ENCODE data around the gene GALC.

GALC gene

DNA sequence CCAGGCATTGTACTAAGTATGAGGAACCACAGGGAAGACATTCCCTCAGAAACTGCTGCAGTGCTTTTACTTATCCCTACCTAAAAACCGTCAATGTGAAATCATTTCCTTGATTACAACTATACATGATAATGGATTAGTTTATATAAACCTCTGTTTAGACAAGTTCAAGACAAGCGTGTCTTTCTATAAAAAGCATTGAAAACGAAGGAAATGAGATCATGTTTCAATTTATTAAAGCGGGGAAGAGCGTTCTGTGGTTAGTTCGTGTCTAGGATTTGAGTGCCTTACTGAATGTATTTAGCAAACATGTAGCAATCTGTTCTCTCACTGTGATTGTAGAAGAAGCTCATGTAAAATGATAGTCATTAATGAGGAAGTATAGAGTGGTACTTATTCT lies 37.5 kb downstream of the GALC start:
- no peak for DNase-seq (ENCODE audit: low read depth)

GRCh38 chr14:87952307-87953094 lies 40.5 kb downstream of the GALC start:
- DNase-seq (ENCODE audit: low read depth) = no peak

DNA sequence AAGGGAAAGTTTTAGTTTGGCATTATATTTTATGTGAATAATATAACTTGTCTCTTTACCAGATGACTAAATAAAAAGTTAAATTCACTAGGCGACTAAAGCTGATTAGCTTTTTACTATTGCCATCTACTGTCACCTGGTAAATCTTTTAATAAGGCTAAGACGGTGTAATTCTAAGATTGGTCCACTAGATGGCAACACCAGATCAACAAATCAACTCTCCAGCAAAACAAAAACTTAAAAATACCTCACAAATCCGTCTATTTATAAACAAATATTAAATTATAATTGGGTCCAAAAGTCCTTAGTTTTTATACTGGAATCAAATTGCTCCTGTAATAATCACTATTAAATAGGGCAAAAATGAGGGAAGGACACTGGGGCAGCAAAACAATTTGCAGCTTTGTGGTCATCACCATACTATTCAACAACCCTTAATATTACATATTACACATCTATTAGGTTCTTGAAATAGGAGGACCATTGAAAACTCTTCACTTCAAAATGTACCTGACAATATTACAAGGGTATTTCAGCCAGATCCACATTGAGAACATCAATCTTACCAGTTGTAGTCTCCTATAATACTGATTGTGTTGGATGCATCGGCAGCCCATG lies 47.9 kb downstream of the GALC start:
- no peak for DNase-seq (ENCODE audit: low read depth)

DNA sequence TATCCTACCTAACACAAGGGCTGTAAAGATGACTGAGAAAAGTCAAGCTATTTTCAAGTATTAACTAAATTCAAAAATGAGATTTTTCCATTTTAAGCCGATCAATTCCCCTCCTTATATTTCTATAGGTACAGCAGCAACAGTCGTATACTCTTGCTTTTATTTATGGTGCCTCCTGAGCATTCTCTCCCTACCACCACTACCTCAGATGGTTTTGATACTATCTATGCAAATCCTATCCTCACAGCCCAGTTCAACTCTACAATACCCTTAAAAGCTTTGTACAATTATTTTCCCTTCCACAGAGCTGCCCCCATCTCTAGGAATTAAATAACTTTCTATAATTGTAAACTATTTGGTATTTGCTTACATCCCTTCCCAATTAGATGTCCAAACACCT lies 52.1 kb downstream of the GALC start:
- no peak for DNase-seq (ENCODE audit: low read depth)

DNA sequence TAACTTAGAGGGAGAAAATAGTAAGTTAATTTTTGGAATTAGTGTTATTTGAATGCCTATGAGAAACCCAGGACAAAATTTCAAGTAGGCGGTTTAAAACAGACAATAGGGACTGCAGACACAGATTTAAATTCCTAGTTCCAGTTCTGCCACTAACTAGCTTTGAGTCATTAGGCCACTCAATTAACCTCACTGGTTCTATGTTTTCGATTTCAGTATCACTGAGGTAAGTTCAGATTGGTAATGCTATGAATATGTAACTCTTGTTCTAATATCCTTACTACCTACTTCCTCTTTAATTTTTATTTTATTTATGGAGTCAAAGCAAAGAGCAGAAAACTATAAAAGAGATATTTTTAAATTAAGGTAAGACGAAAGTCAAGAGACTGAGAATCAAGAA lies 52.6 kb downstream of the GALC start:
- DNase-seq (ENCODE audit: low read depth) = no peak

DNA sequence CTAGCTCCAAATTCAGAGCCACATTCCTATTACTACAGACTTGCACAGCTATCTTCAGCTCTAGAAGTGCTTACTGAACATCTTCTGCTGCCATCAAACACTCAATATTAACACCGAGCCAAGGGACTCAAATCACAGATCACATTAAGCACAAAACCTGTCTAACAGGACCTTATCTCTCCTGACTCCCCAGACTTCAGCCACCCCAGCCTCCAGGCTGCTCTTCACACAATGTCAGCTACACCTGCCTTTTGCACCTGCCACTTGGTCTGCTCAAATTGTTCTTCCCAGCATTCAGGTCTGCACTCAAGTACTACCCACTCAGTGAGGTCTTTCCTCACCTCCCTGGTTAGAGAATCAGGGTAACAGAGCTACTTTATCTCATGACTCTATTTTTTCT lies 57.1 kb downstream of the GALC start:
- DNase-seq (ENCODE audit: low read depth) = no peak

DNA sequence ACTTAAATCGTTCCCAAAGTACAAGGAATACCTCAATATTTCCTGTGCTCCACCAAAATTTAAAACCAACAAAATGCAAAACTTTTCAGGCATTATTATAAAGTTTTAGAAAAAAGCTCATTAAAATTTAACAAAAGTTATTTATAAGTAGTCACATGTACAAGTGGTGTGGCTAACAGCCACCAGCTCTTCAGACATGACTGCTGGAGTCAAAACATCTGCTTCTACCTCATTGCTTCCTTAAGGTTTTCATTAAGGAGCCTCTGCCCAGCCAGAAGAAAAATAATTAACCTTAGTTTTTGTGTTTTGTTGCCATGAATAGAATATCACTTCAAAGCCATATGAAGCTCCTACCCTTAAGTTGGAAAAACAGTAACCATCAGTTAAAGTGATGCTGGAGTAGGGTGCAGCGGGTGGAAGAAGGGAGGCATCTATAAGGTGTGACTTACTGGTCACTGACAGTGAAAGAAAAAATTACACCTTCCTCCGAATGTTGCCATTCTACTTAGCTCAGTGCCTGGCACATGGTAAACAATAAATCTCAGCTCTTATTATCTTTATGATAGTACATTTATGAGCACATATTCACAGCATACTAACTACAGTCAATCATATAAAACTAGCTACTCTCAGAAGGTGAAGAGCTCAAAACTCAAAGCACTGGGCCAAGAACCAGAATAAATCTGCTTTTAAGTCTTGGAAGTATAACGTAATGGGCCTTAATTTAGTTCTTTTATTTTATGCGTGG lies 57.7 kb downstream of the GALC start:
- DNase-seq (ENCODE audit: low read depth) = no peak

DNA sequence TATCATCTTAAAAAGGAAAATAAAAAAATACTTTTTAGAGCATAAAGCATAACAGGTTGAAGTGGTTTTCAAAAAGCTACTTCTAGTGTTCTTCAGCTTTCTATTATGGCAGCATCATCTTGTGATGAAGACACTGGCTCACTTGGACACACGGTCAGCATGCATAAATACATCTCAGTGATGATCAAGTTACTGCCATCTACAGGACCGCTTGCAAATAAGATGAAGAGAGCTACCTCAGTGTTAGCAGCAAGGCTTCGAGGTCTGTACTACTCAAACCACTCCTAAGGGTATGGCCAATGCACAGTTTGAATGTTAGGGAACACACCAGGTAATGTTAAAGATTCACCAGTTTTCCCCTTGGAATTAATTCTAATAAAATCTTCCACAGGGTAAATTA lies 58.8 kb downstream of the GALC start:
- no peak for DNase-seq (ENCODE audit: low read depth)

- no peak for DNase-seq (ENCODE audit: low read depth)
These were observed 76.1 kb downstream of the GALC start for GRCh38 chr14:87916886-87917275.

DNA sequence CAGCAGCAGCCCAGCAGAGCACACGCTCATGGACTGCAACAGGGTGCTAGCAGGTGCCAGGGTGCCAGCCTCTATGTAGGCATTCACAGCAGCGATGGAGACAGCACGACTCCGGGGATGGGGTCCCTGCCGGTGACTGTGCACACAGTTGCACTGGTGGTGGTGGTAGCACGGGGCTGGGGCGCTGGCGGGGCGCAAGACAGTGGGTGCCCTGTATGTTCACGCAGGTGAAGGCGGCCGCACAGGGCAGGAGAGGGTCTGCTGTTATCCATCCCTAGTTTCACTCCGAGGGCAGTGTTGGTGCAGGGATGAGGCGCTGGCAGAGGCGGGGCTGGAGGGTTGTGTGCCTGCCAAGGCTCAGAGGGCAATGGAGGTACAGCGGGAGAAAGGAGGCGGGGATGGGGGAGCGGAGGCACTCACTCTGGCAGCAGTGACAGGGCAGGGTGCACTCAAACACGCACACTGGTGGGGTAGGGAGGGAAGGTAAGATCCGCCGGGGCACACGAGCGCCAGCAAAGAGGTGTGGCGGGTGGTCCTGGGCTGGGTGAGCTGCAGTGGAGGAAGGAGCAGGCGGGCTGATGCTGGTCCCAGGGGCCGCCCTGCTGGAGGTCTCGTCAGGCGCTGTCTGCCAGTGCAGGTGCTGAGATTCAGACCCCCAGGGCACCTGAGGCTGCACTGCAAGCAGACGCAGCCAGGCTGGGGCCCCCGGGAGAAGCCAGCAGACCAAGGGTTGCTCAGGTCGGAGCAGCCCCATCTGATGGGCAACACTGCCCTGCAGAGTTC lies 76.7 kb downstream of the GALC start:
- no peak for DNase-seq (ENCODE audit: low read depth)

DNA sequence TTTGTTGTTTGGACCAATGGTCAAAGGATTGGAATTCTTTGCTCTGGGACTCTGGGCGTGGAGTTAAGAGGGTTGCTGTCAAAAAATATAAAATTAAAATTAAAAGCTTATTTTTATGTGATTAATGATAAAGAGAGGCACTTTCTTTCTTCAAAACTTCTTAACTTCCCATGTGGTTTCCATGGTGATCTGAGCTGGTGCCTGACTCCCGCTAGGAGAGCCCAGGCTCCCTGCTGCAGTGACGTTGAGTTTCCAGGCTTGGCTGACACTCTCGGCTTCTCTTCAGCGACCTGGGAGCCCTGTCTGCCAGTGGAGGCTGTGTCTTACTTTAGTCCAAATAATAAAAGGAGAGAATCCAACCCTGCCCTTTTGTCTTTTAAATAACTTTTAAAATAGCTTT lies 84.4 kb downstream of the GALC start:
- DNase-seq (ENCODE audit: low read depth) = no peak

- DNase-seq (ENCODE audit: low read depth) = no peak
These were observed 91.3 kb downstream of the GALC start for GRCh38 chr14:87901652-87902051.

- no peak for DNase-seq (ENCODE audit: low read depth)
These were observed 91.7 kb downstream of the GALC start for GRCh38 chr14:87901236-87901635.

DNA sequence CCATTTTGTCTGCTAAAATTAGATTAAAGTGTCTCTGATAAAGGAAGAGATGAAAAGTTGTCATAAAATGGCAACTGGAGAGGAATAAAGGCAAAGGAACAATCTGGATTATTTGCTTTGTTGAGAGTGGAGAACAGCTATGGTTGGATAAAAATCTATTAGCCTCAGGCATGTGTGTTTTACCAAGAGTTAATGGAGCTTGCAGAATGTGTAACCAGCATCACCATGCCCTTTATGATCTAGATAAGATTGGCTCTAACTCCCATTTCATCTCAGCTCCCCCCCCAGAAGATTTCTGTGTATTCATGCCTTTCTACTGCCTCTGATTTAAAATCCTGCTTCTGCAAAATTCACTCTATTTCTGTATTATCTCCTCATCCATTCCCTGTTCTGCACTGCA lies 93.8 kb downstream of the GALC start:
- DNase-seq (ENCODE audit: low read depth) = no peak

GRCh38 chr14:87898301-87898700 lies 94.7 kb downstream of the GALC start:
- no peak for DNase-seq (ENCODE audit: low read depth)

DNA sequence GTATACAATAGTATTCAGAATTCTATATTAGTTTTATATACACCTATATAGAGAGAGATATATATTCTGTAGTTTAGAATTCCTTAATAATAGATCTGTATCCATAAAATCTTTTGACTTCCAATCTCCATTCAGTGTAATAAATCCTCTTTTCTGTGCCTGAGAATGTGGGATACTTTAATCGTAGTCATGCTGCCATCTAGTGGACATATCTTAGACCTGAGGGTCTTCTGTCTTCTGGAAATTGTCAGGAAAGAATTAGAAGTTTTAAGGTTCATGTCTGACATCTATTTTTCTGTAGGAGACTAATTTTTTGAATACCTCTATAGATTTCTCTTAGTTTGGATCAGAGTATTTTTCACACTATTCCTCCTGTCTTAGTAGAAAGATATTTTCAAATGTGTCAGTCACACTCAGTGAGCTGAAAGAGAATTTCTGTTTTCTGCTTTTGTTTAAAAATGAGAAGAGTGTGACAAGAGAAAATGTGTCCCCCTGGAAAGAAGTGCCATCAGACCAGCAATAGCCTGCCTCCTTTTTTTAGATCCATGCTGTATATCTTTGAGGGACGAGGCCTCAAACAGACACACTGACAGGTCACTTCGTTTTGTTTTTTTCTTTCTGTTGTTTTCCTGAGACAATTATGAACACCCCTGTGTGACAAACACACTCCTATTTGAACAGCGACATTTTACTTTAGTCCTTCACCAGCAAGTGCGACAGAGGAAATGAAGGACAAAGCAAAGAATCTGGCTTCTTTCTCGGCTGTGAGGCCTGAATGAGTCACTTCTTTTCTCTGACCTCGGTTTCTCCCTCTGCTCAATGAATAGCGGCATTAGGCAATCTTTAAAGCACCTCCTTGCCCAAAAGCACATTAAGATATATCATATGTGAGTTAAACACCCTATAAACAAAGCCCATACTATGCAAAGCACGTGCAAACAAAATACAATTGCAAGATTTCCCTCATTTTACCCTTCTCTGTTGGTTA lies 96.3 kb downstream of the GALC start:
- no peak for DNase-seq (ENCODE audit: low read depth)

DNA sequence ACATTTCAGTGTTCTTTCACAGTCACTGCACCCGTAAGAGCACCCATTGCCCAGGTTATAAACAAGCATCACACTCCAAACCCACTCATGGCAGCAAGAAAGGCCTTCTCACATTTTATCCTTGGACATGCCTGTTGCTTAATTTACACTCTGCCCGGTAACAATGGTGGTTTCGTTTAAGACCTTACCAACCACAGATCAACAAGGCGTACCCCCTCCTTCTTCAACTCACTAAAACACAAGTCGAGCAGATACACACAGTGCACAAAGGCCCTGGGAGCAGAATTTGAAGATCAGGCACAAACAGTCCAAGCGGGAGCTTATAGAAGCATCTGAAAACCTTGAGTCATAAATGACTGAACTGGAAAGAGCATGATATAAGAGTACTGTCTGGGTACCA lies 98.1 kb downstream of the GALC start:
- DNase-seq (ENCODE audit: low read depth) = no peak

DNA sequence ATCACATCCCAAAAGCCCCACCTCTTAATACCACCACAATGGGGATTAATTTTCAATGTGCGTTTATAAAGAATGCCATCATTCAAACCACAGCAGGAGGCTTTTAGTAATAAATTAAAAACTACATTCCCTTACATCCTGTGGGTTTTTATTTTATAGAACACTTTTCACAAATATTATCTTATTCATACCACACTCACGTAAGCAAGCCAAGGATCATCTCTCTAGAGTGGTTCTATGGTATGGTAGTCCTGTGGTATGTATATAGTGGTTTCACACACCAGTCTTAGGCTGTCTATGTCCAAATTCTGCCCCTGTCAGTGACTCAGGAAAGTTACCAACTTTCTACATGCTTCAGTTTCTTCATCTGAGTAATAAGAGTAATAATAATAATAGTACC lies 100.2 kb downstream of the GALC start:
- no peak for DNase-seq (ENCODE audit: low read depth)

GRCh38 chr14:87888136-87888999 lies 104.6 kb downstream of the GALC start:
- DNase-seq (ENCODE audit: low read depth) = no peak

GRCh38 chr14:87883750-87884149 lies 109.2 kb downstream of the GALC start:
- DNase-seq (ENCODE audit: low read depth) = no peak

All from activated T-cell treated with anti-CD3 and anti-CD28 coated beads for 24 hours (primary cell).